Liver (tissue), 3 donors: ENCODE results near the gene PFDN2.

ENCODE experiments used
- CTCF ChIP-seq: fragments of 150-350 bp; IDR thresholded peaks from 2 replicates; pipeline ENCODE4 v1.5.1; 2017; ENCODE audit warnings: improper control_type of control experiment, low read depth, low read length; ENCODE audit not compliant: missing input control
- EGR1 ChIP-seq, 2 donors: IDR thresholded peaks; 2 replicates each; pipeline ENCODE4 v1.6.1; 2016 to 2018; ENCODE audit warnings: antibody characterized with exemption in 2 of 2, low read depth in 2 of 2
- FOXA1 ChIP-seq: IDR thresholded peaks from 2 replicates; pipeline ENCODE4 v1.6.1; 2016; ENCODE audit warnings: antibody characterized with exemption
- GABPA ChIP-seq, 2 donors: IDR thresholded peaks in 1 of 2; conservative IDR thresholded peaks in 1 of 2; 2 replicates each; pipeline ENCODE4 v1.6.1; 2016; ENCODE audit warnings: antibody characterized with exemption in 2 of 2, mild to moderate bottlenecking in 1 of 2, moderate library complexity in 1 of 2
- JUND ChIP-seq, 2 donors: IDR thresholded peaks; 2 replicates each; pipeline ENCODE4 v1.6.1; 2016; ENCODE audit warnings: antibody characterized with exemption in 2 of 2
- MAX ChIP-seq: IDR thresholded peaks from 2 replicates; pipeline ENCODE4 v1.6.1; 2016; ENCODE audit warnings: antibody characterized with exemption
- NR2F2 ChIP-seq: IDR thresholded peaks from 2 replicates; pipeline ENCODE4 v1.6.1; 2016; ENCODE audit warnings: antibody characterized with exemption
- RAD21 ChIP-seq, 2 donors: IDR thresholded peaks; 2 replicates each; pipeline ENCODE4 v1.6.1; 2016; ENCODE audit warnings: antibody characterized with exemption in 2 of 2, mild to moderate bottlenecking in 2 of 2
- REST ChIP-seq: IDR thresholded peaks from 2 replicates; pipeline ENCODE4 v1.6.1; 2016; ENCODE audit warnings: antibody characterized with exemption, mild to moderate bottlenecking
- RXRA ChIP-seq, 2 donors: IDR thresholded peaks; 2 replicates each; pipeline ENCODE4 v1.6.1; 2017 to 2018; ENCODE audit warnings: antibody characterized with exemption in 2 of 2, mild to moderate bottlenecking in 1 of 2
- SP1 ChIP-seq: IDR thresholded peaks from 2 replicates; pipeline ENCODE4 v1.6.1; 2018; ENCODE audit warnings: antibody characterized with exemption, mild to moderate bottlenecking
- TAF1 ChIP-seq: conservative IDR thresholded peaks from 2 replicates; pipeline ENCODE4 v1.6.1; 2016; ENCODE audit warnings: antibody characterized with exemption, mild to moderate bottlenecking
- YY1 ChIP-seq: IDR thresholded peaks from 2 replicates; pipeline ENCODE4 v1.6.1; 2016; ENCODE audit warnings: antibody characterized with exemption, mild to moderate bottlenecking
- donor health status: healthy.
- donor health status: healthy.

GRCh38 chr1:161090617-161091016 lies 27.2 kb downstream of the PFDN2 start:
- TF ChIP-seq CTCF: no peak
- no peak for TF ChIP-seq REST
- no peak for TF ChIP-seq GABPA (IDR thresholded peaks at IDR 0.05 in 1 of 2, conservative IDR thresholded peaks at IDR 0.05 in 1 of 2)
- TF ChIP-seq SP1: no peak
- no peak for TF ChIP-seq JUND (IDR thresholded peaks at IDR 0.05)
- TF ChIP-seq NR2F2: no peak
- TF ChIP-seq YY1: no peak
- no peak for TF ChIP-seq TAF1
- no peak for TF ChIP-seq RXRA (IDR thresholded peaks at IDR 0.05)
- TF ChIP-seq MAX: no peak
- no peak for TF ChIP-seq FOXA1
- no peak for TF ChIP-seq RAD21 (IDR thresholded peaks at IDR 0.05)
- TF ChIP-seq EGR1 (IDR thresholded peaks at IDR 0.05; ENCODE audit: low read depth in 2 of 2): no peak
